Measurements from ENCODE around the gene OR6Y1. TPM values are rescaled to one million over a fixed set of nuclear protein-coding genes. Genes with fewer than 3 reads are reported as not detected.

OR6Y1 gene
- polyA plus RNA-seq, 1 donor (not counting 4 experiments of a cell fraction or from before 2014, with no cell fraction given) = not detected

DNA sequence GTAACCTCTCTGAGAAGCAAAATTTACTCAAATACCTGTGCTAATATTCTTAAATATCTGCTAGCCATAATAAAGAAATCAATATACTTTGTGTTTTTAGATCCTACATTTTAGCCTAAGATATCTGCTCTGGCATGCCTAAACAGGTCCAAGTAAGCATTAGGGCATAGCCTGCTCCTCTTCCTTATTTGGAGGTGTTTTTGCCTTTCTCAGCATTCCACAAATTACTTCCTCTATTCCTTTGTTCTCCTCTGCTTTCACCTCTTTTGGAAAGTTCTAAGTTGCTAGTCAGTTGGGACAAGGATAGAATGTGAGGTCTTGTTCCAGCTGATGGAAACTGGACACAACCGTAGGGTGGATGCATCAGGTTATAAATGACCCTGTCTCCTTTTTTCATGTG is 32.7 kb upstream of the OR6Y1 start:
- no peak for DNase-seq (ENCODE audit: low read depth, low spot score)

DNA sequence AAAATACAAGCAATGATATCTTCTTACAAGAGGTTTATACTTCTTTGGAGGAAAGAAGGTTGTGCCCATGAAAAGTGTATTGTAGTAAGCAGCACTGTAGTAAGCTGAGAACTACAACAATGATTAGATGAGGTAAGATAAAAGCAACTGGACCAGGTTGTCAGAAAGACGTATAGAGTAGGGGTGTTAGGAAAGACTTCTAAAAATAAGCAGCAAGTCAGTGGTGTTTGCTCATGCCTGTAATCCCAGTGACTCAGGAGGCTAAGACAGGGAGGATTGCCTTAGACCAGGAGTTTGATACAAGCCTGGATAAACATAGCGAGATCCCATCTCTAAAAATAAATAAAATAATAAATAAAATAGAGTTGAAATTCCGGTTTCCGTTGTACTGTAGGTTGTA is 29.8 kb upstream of the OR6Y1 start:
- no peak for DNase-seq (ENCODE audit: low read depth, low spot score)
- H3K9me3 ChIP-seq (ENCODE audit: control insufficient read depth, low read depth, low read length) = no peaks in the 10 kb centered on the region

More for the DNA sequence above, 32.7 kb upstream of the OR6Y1 start:
- FAIRE-seq = no peak
- Histone ChIP-seq H3K4me3 (ENCODE audit: control insufficient read depth in 2 of 3, extremely low read depth in 1 of 3, insufficient read depth in 2 of 3, low read depth in 1 of 3, low read length in 3 of 3) (no peak overlapping the region), H3K4me1 (ENCODE audit: control insufficient read depth, extremely low read depth, insufficient read depth, low read length) (no peaks in the 10 kb centered on the region), H3K27me3 (ENCODE audit: control insufficient read depth, extremely low read depth, insufficient read depth, low read length) (no peaks in the 10 kb centered on the region), H3K9me3 (ENCODE audit: control insufficient read depth, low read depth, low read length) (no peaks in the 10 kb centered on the region), H3K4me2 (ENCODE audit: control insufficient read depth, extremely low read depth, insufficient read depth, low read depth, low read length) (no peak overlapping the region), H4K20me1 (ENCODE audit: control insufficient read depth, extremely low read depth, insufficient read depth, low read length) (no peaks in the 10 kb centered on the region), H3K27ac (ENCODE audit: control insufficient read depth, insufficient read depth, low read length) (no peak overlapping the region), H3K36me3 (ENCODE audit: control insufficient read depth in 2 of 2, extremely low read depth in 1 of 2, insufficient read depth in 2 of 2, low read length in 2 of 2) (no peaks in the 10 kb centered on the region), H3K9me1 (ENCODE audit: control insufficient read depth, extremely low read depth, insufficient read depth, low read length) (no peaks in the 10 kb centered on the region), H3K79me2 (ENCODE audit: control insufficient read depth, insufficient read depth, low read length) (no peaks in the 10 kb centered on the region), H2AFZ (ENCODE audit: control insufficient read depth, low read length) (no peak overlapping the region), H3K9ac (ENCODE audit: control insufficient read depth, extremely low read depth, insufficient read depth, low read length) (no peak overlapping the region)
- TF ChIP-seq EZH2 (IDR thresholded peaks at IDR 0.05; ENCODE audit: low read length) (no peak), CTCF (optimal IDR thresholded peaks at IDR 0.05 in 1 of 3, IDR thresholded peaks at IDR 0.05 in 1 of 3, conservative IDR thresholded peaks at IDR 0.05 in 1 of 3; ENCODE audit: extremely low read depth in 1 of 3, insufficient read depth in 2 of 3, low read length in 3 of 3) (no peak)
- dilution Hi-C loops (cut with MboI; ENCODE audit: extremely low pct_ligation_motif_present, low sequenced_read_pairs) = no loop called here

More for the DNA sequence above, 29.8 kb upstream of the OR6Y1 start:
- Histone ChIP-seq H3K4me3 (ENCODE audit: control insufficient read depth in 2 of 3, extremely low read depth in 1 of 3, insufficient read depth in 2 of 3, low read depth in 1 of 3, low read length in 3 of 3) (no peak overlapping the region), H4K20me1 (ENCODE audit: control insufficient read depth, extremely low read depth, insufficient read depth, low read length) (no peaks in the 10 kb centered on the region), H3K4me2 (ENCODE audit: control insufficient read depth, extremely low read depth, insufficient read depth, low read depth, low read length) (no peak overlapping the region), H3K36me3 (ENCODE audit: control insufficient read depth in 2 of 2, extremely low read depth in 1 of 2, insufficient read depth in 2 of 2, low read length in 2 of 2) (no peaks in the 10 kb centered on the region), H3K27me3 (ENCODE audit: control insufficient read depth, extremely low read depth, insufficient read depth, low read length) (no peaks in the 10 kb centered on the region), H3K4me1 (ENCODE audit: control insufficient read depth, extremely low read depth, insufficient read depth, low read length) (no peaks in the 10 kb centered on the region), H3K27ac (ENCODE audit: control insufficient read depth, insufficient read depth, low read length) (no peak overlapping the region), H3K79me2 (ENCODE audit: control insufficient read depth, insufficient read depth, low read length) (no peaks in the 10 kb centered on the region), H3K9ac (ENCODE audit: control insufficient read depth, extremely low read depth, insufficient read depth, low read length) (no peak overlapping the region), H3K9me1 (ENCODE audit: control insufficient read depth, extremely low read depth, insufficient read depth, low read length) (no peaks in the 10 kb centered on the region), H2AFZ (ENCODE audit: control insufficient read depth, low read length) (no peak overlapping the region)
- dilution Hi-C loops (cut with MboI; ENCODE audit: extremely low pct_ligation_motif_present, low sequenced_read_pairs) = no loop called here
- FAIRE-seq = no peak
- no peak for TF ChIP-seq CTCF (optimal IDR thresholded peaks at IDR 0.05 in 1 of 3, IDR thresholded peaks at IDR 0.05 in 1 of 3, conservative IDR thresholded peaks at IDR 0.05 in 1 of 3; ENCODE audit: extremely low read depth in 1 of 3, insufficient read depth in 2 of 3, low read length in 3 of 3)
- TF ChIP-seq EZH2 (IDR thresholded peaks at IDR 0.05; ENCODE audit: low read length) = no peak

Measured in keratinocyte (primary cell).